Esophagus squamous epithelium (tissue), 5 donors: ENCODE results near the gene PLA2G2F. TPM values are rescaled to one million over a fixed set of nuclear protein-coding genes. Genes with fewer than 3 reads are reported as not detected.
A peak's percentile ranks its signal among the peaks of the same experiment; 100 is the strongest.

Experiments
- DNase-seq: peaks from one replicate; lab custom pipeline; 2025; lab: John Stamatoyannopoulos, UW
- H3K27ac ChIP-seq, 4 donors: fragments of 200-600 bp; sonication (generic); one replicate each; pipeline ENCODE4 v1.5.1; 2016 to 2019; ENCODE audit warnings: mild to moderate bottlenecking in 1 of 4
- H3K27me3 ChIP-seq, 4 donors: fragments of 200-600 bp; sonication (generic); 1 replicate in 3 of 4; 2 replicates in 1 of 4; pipeline versions ENCODE4 v1.5.1 to v1.6.0; 2017 to 2021; ENCODE audit warnings: antibody characterized with exemption in 1 of 4
- H3K36me3 ChIP-seq, 3 donors: fragments of 200-600 bp; sonication (generic); one replicate each; pipeline ENCODE4 v1.5.1; 2016 to 2019
- H3K4me1 ChIP-seq, 3 donors: fragments of 200-600 bp; sonication (generic); one replicate each; pipeline ENCODE4 v1.5.1; 2017 to 2019
- H3K4me3 ChIP-seq, 4 donors: fragments of 200-600 bp; sonication (generic); 1 replicate in 3 of 4; 2 replicates in 1 of 4; pipeline ENCODE4 v1.5.1; 2016 to 2019; ENCODE audit warnings: mild to moderate bottlenecking in 2 of 4, moderate library complexity in 1 of 4
- H3K9me3 ChIP-seq, 3 donors: fragments of 200-600 bp; sonication (generic); one replicate each; pipeline ENCODE4 v1.5.1; 2016 to 2019
- POLR2A ChIP-seq, 4 donors: fragments of 450-650 bp; IDR thresholded peaks; one replicate each; pipeline ENCODE4 v1.6.1; 2017; ENCODE audit warnings: antibody characterized with exemption in 4 of 4, mild to moderate bottlenecking in 4 of 4, moderate library complexity in 3 of 4
- WGBS, 2 donors: methylation state at CpG; one replicate each; pipeline ENCODE4 v1.1.5; 2018; 5-methylcytosine and 5-hydroxymethylcytosine counted together
- intact Hi-C: fragments of 100-400 bp; cut with DNase I; formaldehyde crosslinking; loops from one replicate; pipeline ENCODE4 v1.15.0; 2022
- total RNA-seq, 4 donors: library from RNA; depleted of rRNA; stranded (reverse); fragments of >200 nt; gene quantifications; one replicate each; pipeline ENCODE4 v1.1.0, GENCODE V29; 2016
- TF ChIP-seq, protein P1 (sequence below), 6 experiments: fragments of 450-650 bp in 4 of 6; fragments of 200-600 bp in 2 of 6; sonication (generic) in 2 of 6; IDR thresholded peaks; one replicate each; pipeline ENCODE4 v1.5.1; 2016 to 2019; ENCODE audit warnings: antibody characterized with exemption in 6 of 6, mild to moderate bottlenecking in 4 of 6, moderate library complexity in 4 of 6
- donor health status: DM: yes; HTN: yes; CAD: no.

PLA2G2F gene
- total RNA-seq, 4 donors from 2014 or later, result 0.48 TPM; not detected in 3

DNA sequence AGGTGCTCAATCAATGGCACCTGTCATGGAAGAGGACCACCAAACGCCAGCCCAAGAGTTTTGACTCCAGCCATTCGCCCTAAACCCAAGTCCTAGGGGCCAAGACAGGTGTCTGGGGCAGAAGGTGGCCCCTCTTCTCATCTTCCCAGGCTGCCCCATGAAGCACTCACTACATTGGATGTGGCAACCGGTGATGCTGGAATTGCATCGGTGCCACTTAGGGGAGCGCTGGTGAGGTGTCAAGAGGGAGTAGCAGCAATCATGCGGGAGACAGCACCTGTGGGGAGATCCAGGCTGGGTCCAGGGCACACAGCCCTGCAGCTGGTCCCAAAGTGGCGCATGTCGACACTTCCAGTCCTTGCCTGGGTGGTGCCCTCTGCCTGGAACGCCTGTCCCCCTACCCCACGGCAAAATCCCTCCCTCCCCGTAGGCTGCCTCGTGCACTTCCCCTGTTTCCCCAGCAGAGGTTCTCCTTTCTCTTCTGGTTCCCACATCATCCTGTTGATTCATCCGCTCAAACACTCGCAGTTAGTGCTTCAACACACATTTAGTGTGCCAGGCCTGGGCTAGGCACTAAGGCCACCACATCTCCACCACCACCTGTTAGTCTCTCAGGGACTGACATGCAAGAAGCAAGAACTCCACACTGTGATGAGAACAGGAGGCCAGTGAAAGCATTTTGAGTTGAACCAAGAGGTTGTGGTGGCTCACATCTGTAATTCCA lies 38.3 kb upstream of the PLA2G2F start:
- Histone ChIP-seq H3K27ac (no peak overlapping the region), H3K4me1 (peaks cover 0 to 14% (median 13%) of the 10 kb centered on the region in 3 donors), H3K9me3 (no peaks in the 10 kb centered on the region), H3K4me3 (no peak overlapping the region), H3K27me3 (peaks cover 0 to 4% (median 0%) of the 10 kb centered on the region in 4 donors), H3K36me3 (no peaks in the 10 kb centered on the region)
- DNase-seq, result no peak
- intact Hi-C loops, result no loop called here
- no peak for TF ChIP-seq POLR2A (IDR thresholded peaks at IDR 0.05)
- TF ChIP-seq, protein P1, sequence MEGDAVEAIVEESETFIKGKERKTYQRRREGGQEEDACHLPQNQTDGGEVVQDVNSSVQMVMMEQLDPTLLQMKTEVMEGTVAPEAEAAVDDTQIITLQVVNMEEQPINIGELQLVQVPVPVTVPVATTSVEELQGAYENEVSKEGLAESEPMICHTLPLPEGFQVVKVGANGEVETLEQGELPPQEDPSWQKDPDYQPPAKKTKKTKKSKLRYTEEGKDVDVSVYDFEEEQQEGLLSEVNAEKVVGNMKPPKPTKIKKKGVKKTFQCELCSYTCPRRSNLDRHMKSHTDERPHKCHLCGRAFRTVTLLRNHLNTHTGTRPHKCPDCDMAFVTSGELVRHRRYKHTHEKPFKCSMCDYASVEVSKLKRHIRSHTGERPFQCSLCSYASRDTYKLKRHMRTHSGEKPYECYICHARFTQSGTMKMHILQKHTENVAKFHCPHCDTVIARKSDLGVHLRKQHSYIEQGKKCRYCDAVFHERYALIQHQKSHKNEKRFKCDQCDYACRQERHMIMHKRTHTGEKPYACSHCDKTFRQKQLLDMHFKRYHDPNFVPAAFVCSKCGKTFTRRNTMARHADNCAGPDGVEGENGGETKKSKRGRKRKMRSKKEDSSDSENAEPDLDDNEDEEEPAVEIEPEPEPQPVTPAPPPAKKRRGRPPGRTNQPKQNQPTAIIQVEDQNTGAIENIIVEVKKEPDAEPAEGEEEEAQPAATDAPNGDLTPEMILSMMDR (IDR thresholded peaks at IDR 0.05), result peak; percentile 57 to 89 (median 81)
- WGBS, 2 donors, result 30 to 42% methylated on average over 6 to 13 of the region's 14 CpGs

DNA sequence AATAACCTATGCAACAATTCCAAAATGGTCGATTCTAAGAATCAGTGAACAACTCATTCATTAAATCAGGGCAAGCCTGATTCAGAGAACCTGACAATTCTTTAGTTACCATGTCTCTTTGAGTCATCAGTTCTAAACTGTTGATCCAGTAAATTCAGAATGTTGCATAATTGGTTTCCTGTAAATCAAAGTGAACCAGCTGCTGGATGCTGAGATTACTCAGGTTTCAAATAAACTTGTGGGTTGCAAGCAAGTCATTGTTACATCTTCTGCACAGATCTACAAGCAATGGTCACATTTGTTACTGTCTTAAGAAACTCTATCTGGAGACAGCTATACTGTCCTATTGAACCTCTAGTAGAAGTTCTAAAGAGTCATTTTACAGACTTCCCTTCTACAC lies 36.2 kb upstream of the PLA2G2F start:
- 24 to 45% methylated on average over 1 of the region's 1 CpG for WGBS, 2 donors
- H3K4me3 ChIP-seq, result no peak overlapping the region
- TF ChIP-seq, protein P1 (IDR thresholded peaks at IDR 0.05), result no peak
- TF ChIP-seq POLR2A (IDR thresholded peaks at IDR 0.05), result no peak
- H3K4me1 ChIP-seq, result peaks cover 0 to 14% (median 13%) of the 10 kb centered on the region in 3 donors
- H3K27ac ChIP-seq, result no peak overlapping the region
- no peaks in the 10 kb centered on the region for H3K9me3 ChIP-seq
- intact Hi-C loops, result no loop called here
- peaks cover 0 to 4% (median 0%) of the 10 kb centered on the region in 4 donors for H3K27me3 ChIP-seq
- DNase-seq, result no peak
- no peaks in the 10 kb centered on the region for H3K36me3 ChIP-seq

DNA sequence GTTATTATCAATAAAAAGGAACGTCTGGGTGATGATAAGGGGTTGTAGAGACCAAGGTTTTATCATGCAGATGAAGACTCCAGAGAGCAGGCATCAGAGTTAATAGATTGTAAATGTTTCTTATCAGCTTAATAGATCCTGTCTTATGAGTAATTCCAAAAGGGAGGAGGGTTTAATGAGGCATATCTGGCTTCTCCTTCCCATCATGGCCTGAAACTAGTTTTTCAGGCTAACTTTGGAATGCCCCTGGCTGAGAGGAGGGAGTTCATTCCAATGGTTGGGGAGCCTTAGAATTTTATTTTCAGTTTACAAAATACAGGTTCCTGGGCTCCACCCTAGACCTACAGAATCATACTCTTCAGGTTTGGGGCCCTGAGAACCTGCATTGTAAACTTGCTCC lies 33.3 kb upstream of the PLA2G2F start:
- Histone ChIP-seq H3K27me3 (peaks cover 0 to 4% (median 0%) of the 10 kb centered on the region in 4 donors), H3K27ac (no peak overlapping the region), H3K4me3 (no peak overlapping the region), H3K4me1 (peaks cover 0 to 17% (median 16%) of the 10 kb centered on the region in 3 donors), H3K36me3 (no peaks in the 10 kb centered on the region), H3K9me3 (no peaks in the 10 kb centered on the region)
- no peak for TF ChIP-seq POLR2A (IDR thresholded peaks at IDR 0.05)
- TF ChIP-seq, protein P1 (IDR thresholded peaks at IDR 0.05), result no peak
- intact Hi-C loops, result no loop called here
- 6 to 57% methylated on average over 1 of the region's 1 CpG for WGBS, 2 donors
- no peak for DNase-seq

DNA sequence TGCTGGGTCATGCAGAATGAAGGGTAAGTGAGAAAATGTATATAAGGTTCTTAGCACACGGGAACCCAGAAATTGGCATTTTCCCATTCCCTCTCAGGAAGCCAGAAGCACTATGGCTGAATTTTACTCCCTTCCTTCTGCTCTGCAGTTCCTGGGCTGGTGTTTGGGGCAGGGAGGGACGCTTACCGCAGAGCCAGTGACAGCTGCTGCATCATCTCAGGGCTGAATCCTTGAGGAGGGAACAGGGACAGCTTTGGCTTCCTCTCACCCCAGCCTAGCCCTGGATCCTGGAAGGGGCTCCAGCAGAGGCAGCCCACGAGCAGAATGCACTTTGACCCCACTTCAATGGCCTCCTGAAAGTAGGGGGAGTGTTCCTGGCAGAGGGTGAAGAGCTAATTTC lies 31.8 kb upstream of the PLA2G2F start:
- Histone ChIP-seq H3K9me3 (no peaks in the 10 kb centered on the region), H3K4me3 (no peak overlapping the region), H3K27ac (no peak overlapping the region), H3K36me3 (no peaks in the 10 kb centered on the region), H3K27me3 (no peaks in the 10 kb centered on the region), H3K4me1 (peaks cover 0 to 18% (median 8%) of the 10 kb centered on the region in 3 donors)
- TF ChIP-seq POLR2A (IDR thresholded peaks at IDR 0.05), result no peak
- TF ChIP-seq, protein P1 (IDR thresholded peaks at IDR 0.05), result no peak
- 75 to 86% methylated on average over 1 to 2 of the region's 4 CpGs for WGBS, 2 donors
- no peak for DNase-seq
- intact Hi-C loops, result no loop called here

DNA sequence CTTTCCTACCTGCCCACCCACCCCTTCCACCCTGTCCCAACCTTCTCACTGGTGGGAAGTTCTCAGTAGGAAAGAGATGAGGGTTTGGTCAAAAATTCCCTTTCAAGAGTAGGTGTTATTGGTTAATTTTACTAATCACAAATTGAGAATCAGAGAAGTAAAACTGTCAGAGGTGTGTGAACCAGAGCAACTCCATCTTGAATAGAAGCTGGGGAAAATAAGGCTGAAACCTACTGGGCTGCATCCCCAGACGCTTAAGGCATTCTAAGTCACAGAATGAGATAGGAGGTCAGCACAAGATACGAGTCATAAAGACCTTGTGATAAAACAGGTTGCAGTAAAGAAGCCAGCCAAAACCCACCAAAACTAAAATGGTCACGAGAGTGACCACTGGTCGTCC lies 31.3 kb upstream of the PLA2G2F start:
- Histone ChIP-seq H3K4me3 (no peak overlapping the region), H3K36me3 (no peaks in the 10 kb centered on the region), H3K27ac (no peak overlapping the region), H3K9me3 (no peaks in the 10 kb centered on the region), H3K27me3 (peaks cover 0 to 1% (median 0%) of the 10 kb centered on the region in 4 donors), H3K4me1 (peaks cover 0 to 15% (median 7%) of the 10 kb centered on the region in 3 donors)
- intact Hi-C loops, result no loop called here
- no peak for TF ChIP-seq POLR2A (IDR thresholded peaks at IDR 0.05)
- TF ChIP-seq, protein P1 (IDR thresholded peaks at IDR 0.05), result no peak
- DNase-seq, result no peak
- WGBS, 2 donors, result 65 to 70% methylated on average over 4 of the region's 4 CpGs
